Measurements from ENCODE around the gene GRPEL2. TPM values are rescaled to one million over a fixed set of nuclear protein-coding genes. Genes with fewer than 3 reads are reported as not detected.
"Not testable (repeated sequence)": the region's sequence is repeated elsewhere in the genome, so short reads cannot be mapped to it uniquely, and the experiment has no call there.

The GRPEL2 gene
- total and polyA plus RNA-seq, 9 donors = 5.9 to 17.5 (median 12.2) TPM

DNA sequence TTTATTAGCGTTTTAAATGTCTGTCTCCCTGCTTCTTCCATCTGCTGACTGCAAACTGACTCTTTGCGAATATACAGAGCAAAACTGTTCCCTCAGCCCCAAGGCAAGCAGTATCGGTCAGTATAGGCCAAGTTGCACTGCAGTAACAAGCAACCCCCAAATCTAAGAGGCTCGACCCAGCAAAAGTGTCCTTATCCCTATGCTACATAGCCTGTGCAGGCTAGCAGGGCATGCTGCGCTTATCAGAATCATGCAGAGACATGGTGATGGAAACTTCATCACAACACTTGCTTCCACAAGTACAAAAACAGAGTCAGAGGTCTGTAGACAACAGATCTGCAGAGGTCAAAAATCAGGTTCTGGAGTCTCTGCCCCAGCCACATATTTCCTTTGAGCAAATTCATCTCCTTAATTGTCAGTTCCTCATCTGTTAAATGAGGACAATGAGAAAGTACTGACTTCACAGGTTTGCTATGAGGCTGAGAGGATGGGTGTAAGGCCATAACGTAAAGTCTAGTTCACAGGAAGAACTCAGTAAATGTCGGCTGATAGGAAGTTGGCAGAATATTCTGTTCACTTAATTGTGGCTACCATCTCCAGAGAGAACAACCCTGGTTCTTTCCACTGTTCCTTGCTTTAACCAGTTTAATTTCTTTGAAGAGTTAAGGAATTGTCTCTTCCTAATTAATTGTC, 43.3 kb downstream of the GRPEL2 start:
- H3K27ac ChIP-seq = peak overlapping the region in 1 of 2 donors; percentile 87
- H3K27me3 ChIP-seq = no peaks in the 10 kb centered on the region
- WGBS, 3 donors = 67 to 72% (median 72%) methylated on average over 7 of the region's 7 CpGs
- H3K4me3 ChIP-seq = no peak overlapping the region
- no peak for TF ChIP-seq POLR2A (IDR thresholded peaks at IDR 0.05)
- TF ChIP-seq EP300 (IDR thresholded peaks at IDR 0.05) = no peak
- TF ChIP-seq, protein P1, sequence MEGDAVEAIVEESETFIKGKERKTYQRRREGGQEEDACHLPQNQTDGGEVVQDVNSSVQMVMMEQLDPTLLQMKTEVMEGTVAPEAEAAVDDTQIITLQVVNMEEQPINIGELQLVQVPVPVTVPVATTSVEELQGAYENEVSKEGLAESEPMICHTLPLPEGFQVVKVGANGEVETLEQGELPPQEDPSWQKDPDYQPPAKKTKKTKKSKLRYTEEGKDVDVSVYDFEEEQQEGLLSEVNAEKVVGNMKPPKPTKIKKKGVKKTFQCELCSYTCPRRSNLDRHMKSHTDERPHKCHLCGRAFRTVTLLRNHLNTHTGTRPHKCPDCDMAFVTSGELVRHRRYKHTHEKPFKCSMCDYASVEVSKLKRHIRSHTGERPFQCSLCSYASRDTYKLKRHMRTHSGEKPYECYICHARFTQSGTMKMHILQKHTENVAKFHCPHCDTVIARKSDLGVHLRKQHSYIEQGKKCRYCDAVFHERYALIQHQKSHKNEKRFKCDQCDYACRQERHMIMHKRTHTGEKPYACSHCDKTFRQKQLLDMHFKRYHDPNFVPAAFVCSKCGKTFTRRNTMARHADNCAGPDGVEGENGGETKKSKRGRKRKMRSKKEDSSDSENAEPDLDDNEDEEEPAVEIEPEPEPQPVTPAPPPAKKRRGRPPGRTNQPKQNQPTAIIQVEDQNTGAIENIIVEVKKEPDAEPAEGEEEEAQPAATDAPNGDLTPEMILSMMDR (IDR thresholded peaks at IDR 0.05) = no peak
- peaks cover 26% of the 10 kb centered on the region for H3K4me1 ChIP-seq (ENCODE audit: insufficient read depth)
- H3K9me3 ChIP-seq = no peaks in the 10 kb centered on the region
- intact Hi-C loops (cut with DNase I) = no loop called here
- no peak for DNase-seq
- H3K36me3 ChIP-seq = no peaks in the 10 kb centered on the region

DNA sequence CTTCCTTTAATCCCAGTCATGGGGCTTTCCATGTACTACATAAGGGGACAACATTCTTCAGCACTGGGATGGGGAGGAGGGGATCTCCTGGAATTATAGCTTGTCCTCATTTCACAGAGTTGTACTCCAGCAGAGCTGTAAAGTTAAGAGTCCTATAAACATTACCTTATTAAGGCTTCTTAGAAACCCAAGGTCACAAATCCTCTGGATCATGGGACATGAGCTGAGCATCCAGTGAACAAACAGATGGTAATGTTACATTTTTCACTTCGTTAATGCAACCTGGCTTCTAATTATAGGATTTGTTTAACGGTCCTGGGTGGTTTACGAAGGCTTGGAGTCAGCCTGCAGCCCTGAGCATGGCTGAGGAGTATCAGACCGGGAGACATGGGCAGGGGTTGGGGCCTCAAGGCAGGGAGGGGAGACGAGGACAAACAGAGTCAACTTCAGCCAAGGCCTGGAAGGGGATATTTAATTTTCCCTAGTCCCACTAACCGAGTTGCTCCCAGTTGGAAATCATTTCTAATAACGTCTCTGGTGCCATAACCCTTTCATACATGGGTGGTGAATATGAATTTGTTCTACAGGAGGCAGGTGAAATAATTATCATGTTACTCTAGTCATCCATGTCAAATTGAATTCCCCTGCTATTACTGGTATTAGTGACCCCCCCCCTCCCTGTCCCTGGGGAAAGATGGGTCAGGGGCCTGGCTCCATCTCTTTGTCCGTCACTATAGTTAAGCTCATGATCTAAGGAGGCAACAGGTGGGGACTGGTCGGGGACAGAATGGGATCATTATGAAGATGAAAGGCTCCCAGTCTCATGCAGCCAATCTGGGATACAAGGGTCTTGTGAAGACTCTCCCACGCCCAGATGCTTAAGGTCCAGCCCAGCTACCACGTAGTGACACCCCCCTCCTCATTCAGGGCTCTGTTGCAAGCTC, 44.5 kb downstream of the GRPEL2 start:
- H3K4me1 ChIP-seq (ENCODE audit: insufficient read depth) = peaks cover 24% of the 10 kb centered on the region

DNA sequence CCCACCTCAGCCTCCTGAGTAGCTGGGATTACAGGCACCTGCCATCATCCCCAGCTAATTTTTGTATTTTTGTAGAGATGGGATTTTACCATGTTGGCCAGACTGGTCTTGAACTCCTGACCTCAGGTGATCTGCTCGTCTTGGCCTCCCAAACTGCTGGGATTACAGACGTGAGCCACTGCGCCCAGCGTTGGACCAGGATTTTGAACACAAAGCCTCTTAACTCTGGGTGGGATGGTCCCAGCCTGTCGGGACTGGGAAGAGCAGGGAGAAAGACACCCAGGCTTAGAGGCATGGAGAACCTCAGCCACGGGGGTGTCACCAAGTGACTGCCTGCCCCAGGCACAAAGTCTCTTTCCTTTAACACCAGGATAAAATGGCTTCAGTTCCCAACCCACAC, 45.8 kb downstream of the GRPEL2 start:
- DNase-seq; intact Hi-C loops (cut with DNase I); H3K27ac ChIP-seq; H3K9me3 ChIP-seq; H3K27me3 ChIP-seq; H3K36me3 ChIP-seq; H3K4me3 ChIP-seq: not testable (repeated sequence)
- 90 to 96% (median 92%) methylated on average over 5 to 6 of the region's 6 CpGs for WGBS, 3 donors
- H3K4me1 ChIP-seq (ENCODE audit: insufficient read depth) = peaks cover 16% of the 10 kb centered on the region

More for the DNA sequence above, 44.5 kb downstream of the GRPEL2 start:
- DNase-seq = no peak
- 56 to 68% (median 67%) methylated on average over 11 of the region's 11 CpGs for WGBS, 3 donors
- intact Hi-C loops (cut with DNase I) = no loop called here
- no peaks in the 10 kb centered on the region for H3K9me3 ChIP-seq
- H3K4me3 ChIP-seq = no peak overlapping the region
- peak overlapping the region in 1 of 2 donors; percentile 87 for H3K27ac ChIP-seq
- no peaks in the 10 kb centered on the region for H3K36me3 ChIP-seq
- TF ChIP-seq, protein P1 (IDR thresholded peaks at IDR 0.05) = no peak
- TF ChIP-seq EP300 (IDR thresholded peaks at IDR 0.05) (no peak), POLR2A (IDR thresholded peaks at IDR 0.05) (no peak)
- H3K27me3 ChIP-seq = no peaks in the 10 kb centered on the region

DNA sequence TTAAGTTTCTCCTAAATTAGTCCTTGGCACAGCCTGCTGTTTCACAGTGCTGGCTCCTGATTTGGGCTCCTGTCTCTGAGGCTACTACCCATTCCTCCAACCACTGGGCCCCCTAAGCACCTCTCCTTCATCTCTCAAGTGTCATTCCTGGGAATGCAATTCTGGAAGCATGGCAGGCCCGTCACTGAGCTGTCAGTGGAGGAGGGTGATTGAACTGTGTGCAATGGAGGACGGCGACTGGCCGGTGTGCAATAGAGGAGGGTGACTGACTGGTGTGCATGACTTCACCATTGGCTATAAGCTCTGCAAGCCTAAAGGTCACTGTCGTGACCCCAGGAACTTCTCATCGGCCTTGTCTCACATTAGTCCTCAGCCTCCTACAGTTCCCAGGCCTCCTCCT, 46.2 kb downstream of the GRPEL2 start:
- H3K27me3 ChIP-seq = no peaks in the 10 kb centered on the region
- WGBS, 3 donors = 86 to 91% (median 89%) methylated on average over 6 of the region's 6 CpGs
- intact Hi-C loops (cut with DNase I) = no loop called here
- H3K4me3 ChIP-seq = no peak overlapping the region
- TF ChIP-seq, protein P1 (IDR thresholded peaks at IDR 0.05) = no peak
- TF ChIP-seq EP300 (IDR thresholded peaks at IDR 0.05) = no peak
- no peak for TF ChIP-seq POLR2A (IDR thresholded peaks at IDR 0.05)
- H3K4me1 ChIP-seq (ENCODE audit: insufficient read depth) = peaks cover 12% of the 10 kb centered on the region
- no peak for DNase-seq
- H3K9me3 ChIP-seq = no peaks in the 10 kb centered on the region
- H3K27ac ChIP-seq = no peak overlapping the region
- no peaks in the 10 kb centered on the region for H3K36me3 ChIP-seq

Measured in ovary (tissue), 9 donors.